ENCODE data around the gene HPGDS. TPM values are rescaled to one million over a fixed set of nuclear protein-coding genes. Genes with fewer than 3 reads are reported as not detected.

The HPGDS gene
- total and polyA plus RNA-seq, 2 experiments from 2014 or later = 0.30 to 1.6 TPM

DNA sequence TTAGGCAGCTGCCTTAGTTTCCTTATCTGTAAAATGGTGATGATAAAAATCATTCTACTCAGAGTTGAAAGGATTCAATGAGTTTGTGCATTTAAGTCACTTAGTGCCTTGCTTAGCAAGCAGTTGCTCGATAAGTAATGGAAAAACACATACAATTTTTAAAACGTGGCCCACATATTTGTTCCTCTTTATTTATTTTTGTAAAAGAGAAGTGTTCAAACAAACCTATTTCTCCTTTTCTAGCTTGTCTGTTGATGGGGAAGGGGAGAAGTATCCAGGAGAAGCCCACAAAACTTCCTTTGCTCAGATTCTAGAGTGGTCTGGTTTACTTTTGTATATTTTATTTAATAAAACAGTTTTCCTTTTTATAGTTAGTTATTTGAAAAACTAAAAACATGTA, 3.3 kb upstream of the HPGDS start:
- Histone ChIP-seq H3K79me2 (no peaks in the 10 kb centered on the region), H3K27ac (no peak overlapping the region), H3K36me3 (replicated peaks; ENCODE audit: insufficient read depth, low read depth) (no peaks in the 10 kb centered on the region), H3K27me3 (no peaks in the 10 kb centered on the region), H3K9me2 (replicated peaks; ENCODE audit: insufficient read depth) (no peaks in the 10 kb centered on the region), H2AFZ (no peak overlapping the region), H3K4me1 (ENCODE audit: insufficient read depth) (peaks cover 10% of the 10 kb centered on the region), H3K4me2 (no peak overlapping the region), H3K4me3 (no peak overlapping the region), H4K20me1 (ENCODE audit: insufficient read depth, poor library complexity, severe bottlenecking) (no peaks in the 10 kb centered on the region), H3K9me3 (ENCODE audit: low read depth) (no peaks in the 10 kb centered on the region)
- TF ChIP-seq EZH2phosphoT487 (IDR thresholded peaks at IDR 0.05; ENCODE audit: low read depth, severe bottlenecking, unreplicated experiment) = no peak
- TF ChIP-seq EZH2 (IDR thresholded peaks at IDR 0.05; ENCODE audit: borderline replicate concordance) = no peak
- TF ChIP-seq CTCF (IDR thresholded peaks at IDR 0.05; ENCODE audit: poor library complexity) = no peak
- 59% methylated on average over 2 of the region's 2 CpGs for WGBS (ENCODE audit: low lambda C conversion rate, missing lambda C conversion rate)
- no peak for DNase-seq (ENCODE audit: low spot score)

DNA sequence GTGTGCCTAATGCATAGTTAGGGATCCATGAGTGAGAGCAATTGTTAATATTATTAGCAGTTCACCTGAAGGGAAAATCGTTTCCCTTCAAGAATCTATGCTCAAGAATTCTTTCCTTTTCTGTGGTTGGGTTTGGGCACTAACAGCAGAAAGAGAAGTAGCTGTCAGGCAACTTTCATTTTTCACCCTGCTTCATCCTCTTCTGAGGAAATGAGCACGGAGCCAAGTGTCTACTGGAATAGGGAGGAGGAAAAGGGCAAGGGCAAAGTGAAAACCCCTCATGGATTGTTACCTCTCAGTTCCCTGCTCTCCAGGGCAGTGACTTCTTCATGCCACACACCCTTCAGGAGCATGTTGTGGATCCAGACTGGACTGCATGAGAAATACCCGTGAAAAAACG, 2.6 kb upstream of the HPGDS start:
- WGBS (ENCODE audit: low lambda C conversion rate, missing lambda C conversion rate) = 80% methylated on average over 4 of the region's 4 CpGs
- no peaks in the 10 kb centered on the region for H3K36me3 ChIP-seq (replicated peaks; ENCODE audit: insufficient read depth, low read depth)
- H3K9me2 ChIP-seq (replicated peaks; ENCODE audit: insufficient read depth) = no peaks in the 10 kb centered on the region
- no peak overlapping the region for H3K27ac ChIP-seq
- no peaks in the 10 kb centered on the region for H3K27me3 ChIP-seq
- no peak for TF ChIP-seq EZH2phosphoT487 (IDR thresholded peaks at IDR 0.05; ENCODE audit: low read depth, severe bottlenecking, unreplicated experiment)
- no peak for TF ChIP-seq EZH2 (IDR thresholded peaks at IDR 0.05; ENCODE audit: borderline replicate concordance)
- no peak for TF ChIP-seq CTCF (IDR thresholded peaks at IDR 0.05; ENCODE audit: poor library complexity)
- H2AFZ ChIP-seq = no peak overlapping the region
- no peaks in the 10 kb centered on the region for H3K79me2 ChIP-seq
- H3K4me1 ChIP-seq (ENCODE audit: insufficient read depth) = peaks cover 10% of the 10 kb centered on the region
- no peak overlapping the region for H3K4me2 ChIP-seq
- H3K4me3 ChIP-seq = no peak overlapping the region
- H4K20me1 ChIP-seq (ENCODE audit: insufficient read depth, poor library complexity, severe bottlenecking) = no peaks in the 10 kb centered on the region
- H3K9me3 ChIP-seq (ENCODE audit: low read depth) = no peaks in the 10 kb centered on the region
- no peak for DNase-seq (ENCODE audit: low spot score)

GRCh38 chr4:94344457-94344856, 1.8 kb upstream of the HPGDS start:
- no peaks in the 10 kb centered on the region for H4K20me1 ChIP-seq (ENCODE audit: insufficient read depth, poor library complexity, severe bottlenecking)
- WGBS (ENCODE audit: low lambda C conversion rate, missing lambda C conversion rate) = 88% methylated on average over 5 of the region's 5 CpGs
- H3K36me3 ChIP-seq (replicated peaks; ENCODE audit: insufficient read depth, low read depth) = no peaks in the 10 kb centered on the region
- TF ChIP-seq CTCF (IDR thresholded peaks at IDR 0.05; ENCODE audit: poor library complexity) (no peak), EZH2 (IDR thresholded peaks at IDR 0.05; ENCODE audit: borderline replicate concordance) (no peak), EZH2phosphoT487 (IDR thresholded peaks at IDR 0.05; ENCODE audit: low read depth, severe bottlenecking, unreplicated experiment) (no peak)
- no peak overlapping the region for H2AFZ ChIP-seq
- peaks cover 10% of the 10 kb centered on the region for H3K4me1 ChIP-seq (ENCODE audit: insufficient read depth)
- H3K4me3 ChIP-seq = no peak overlapping the region
- H3K27me3 ChIP-seq = no peaks in the 10 kb centered on the region
- H3K9me2 ChIP-seq (replicated peaks; ENCODE audit: insufficient read depth) = no peaks in the 10 kb centered on the region
- H3K79me2 ChIP-seq = no peaks in the 10 kb centered on the region
- no peak overlapping the region for H3K27ac ChIP-seq
- no peak overlapping the region for H3K4me2 ChIP-seq
- H3K9me3 ChIP-seq (ENCODE audit: low read depth) = no peaks in the 10 kb centered on the region
- no peak for DNase-seq (ENCODE audit: low spot score)
